GM21737 (cell line): Measurements from ENCODE around the gene HOXA3.
A peak's percentile ranks its signal among the peaks of the same experiment; 100 is the strongest.

Source experiments
- ATAC-seq: cut with Tn5 transposase; IDR thresholded peaks from one replicate; pipeline ENCODE4 v1.9.1; 2021; ENCODE audit warnings: mild to moderate bottlenecking, moderate library complexity; ENCODE audit not compliant: unreplicated experiment

Gene HOXA3

DNA sequence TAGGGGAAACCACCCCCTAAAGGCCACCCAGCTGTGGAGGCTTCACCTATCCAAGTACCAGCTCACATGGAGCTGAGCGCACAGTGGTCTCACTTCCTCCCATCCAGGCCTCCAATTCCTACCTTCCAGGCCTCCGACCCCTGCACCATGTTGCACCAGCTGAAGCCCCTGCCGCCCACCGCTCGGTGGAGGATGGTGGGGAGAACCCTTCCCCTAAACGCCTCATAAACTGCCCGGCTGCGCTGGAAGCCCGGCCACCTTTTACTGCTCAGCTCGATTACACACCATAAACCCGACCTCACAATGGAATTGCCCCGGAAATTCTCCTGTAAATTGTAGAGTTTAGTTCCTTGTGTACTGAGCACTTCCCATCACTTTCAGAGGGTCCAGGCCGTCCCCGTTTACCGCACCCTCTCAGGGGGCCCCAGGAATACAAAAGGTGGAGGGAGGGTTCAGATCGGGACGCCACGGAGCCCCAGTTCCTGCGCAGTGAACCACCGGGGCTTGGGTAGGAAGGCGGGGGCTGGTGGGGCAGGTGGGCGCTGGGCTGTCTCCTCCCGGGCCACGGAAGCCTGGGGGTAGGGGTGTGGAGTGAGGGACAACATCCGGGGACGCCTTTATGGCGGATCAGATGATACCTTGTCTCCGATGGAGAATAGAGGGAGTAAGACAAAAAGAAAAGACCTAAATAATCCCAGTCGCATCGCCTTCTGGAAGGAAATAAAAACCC lies 5.5 kb upstream of the HOXA3 start:
- no peak for ATAC-seq

GRCh38 chr7:27156916-27157701 lies 4.7 kb upstream of the HOXA3 start:
- no peak for ATAC-seq

GRCh38 chr7:27156508-27156898 lies 4.1 kb upstream of the HOXA3 start, which contains the start of gene HOXA7:
Gene HOXA7, minus strand, starts transcription at chr7:27156675. Its CDS starts 130 bp downstream, at chr7:27156545.
- ATAC-seq = no peak

DNA sequence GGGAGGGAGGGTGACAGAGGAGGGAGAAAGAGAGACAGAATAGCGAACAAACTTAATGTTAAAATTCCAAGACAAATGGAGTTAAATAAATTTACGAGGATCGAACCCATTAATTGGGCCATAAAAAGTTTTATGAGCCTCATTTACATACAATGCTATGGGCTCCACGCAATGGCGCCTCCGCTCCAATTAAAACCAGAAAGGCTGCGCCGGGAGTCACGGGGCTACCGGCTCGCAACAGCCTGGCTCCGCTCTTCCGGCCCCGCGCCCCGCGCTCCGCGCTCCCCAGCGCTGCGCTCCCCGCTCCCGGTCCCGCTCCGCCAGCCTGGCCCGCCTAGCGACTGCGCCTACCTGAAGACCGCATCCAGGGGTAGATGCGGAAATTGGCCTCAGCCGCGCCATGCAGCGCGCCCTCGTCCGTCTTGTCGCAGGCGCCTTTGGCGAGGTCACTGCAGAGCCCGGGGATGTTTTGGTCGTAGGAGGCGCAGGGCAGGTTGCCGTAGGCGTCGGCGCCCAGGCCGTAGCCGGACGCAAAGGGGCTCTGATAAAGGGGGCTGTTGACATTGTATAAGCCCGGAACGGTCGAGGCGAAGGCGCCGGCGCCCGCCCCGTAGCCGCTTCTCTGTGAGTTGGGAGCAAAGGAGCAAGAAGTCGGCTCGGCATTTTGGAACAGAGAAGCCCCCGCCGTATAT lies 3.6 kb upstream of the HOXA3 start:
- no peak for ATAC-seq

DNA sequence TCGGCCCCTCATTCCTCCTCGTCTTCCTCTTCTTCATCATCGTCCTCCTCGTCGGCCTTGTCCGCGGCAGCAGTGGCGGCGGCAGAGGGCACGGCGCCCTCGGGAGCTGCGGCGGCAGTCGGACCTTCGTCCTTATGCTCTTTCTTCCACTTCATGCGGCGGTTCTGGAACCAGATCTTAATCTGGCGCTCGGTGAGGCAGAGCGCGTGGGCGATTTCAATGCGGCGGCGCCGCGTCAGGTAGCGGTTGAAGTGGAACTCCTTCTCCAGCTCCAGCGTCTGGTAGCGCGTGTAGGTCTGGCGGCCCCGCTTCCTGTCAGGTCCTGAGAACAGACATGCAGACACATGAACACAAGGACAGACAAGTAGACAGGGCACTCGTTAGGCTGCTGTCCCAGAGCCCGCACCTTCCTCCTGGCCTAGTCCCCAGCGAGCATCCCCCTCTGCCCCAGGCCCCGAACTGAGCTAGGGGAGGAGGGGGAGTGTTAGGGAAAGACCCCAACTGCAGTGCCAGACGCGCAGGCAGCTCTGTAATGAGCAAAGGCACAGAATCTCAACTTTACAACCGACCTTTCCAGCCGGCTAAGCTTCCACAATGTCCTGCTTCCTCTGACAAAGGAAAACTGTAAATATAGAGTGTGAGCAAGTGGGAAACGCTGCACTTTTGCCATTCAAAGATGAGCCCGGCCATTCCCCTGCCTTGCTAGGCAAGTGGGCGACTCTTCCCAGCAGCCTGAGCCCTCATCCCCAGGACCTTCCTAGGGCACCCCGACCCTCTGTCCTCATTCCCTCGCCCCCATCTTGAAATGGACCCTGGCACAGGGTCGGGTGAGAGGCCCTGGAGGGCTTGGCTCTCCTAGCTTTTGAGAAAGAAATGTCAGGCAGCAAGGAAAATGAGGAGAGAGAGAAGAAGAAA lies 2.8 kb upstream of the HOXA3 start:
- no peak for ATAC-seq

GRCh38 chr7:27154369-27154768 lies 2.0 kb upstream of the HOXA3 start:
- ATAC-seq = no peak

DNA sequence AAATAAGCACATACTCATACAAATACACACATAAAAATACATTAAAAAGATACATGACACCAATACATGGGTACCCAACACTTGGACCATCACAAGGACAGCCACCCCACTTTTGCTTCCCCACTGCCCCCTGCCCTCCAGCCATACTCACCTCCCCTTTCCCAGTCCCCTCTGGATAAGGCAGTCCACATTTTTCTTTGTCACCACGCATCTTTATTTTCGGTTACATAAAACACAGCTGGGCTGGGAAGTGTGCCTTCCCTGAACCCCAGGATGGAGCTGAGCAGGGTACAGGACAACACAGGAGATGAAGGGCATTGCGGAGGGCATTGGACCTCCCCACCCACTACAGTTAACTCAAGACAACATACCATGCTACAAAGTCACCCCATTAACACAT lies 1.1 kb upstream of the HOXA3 start:
- ATAC-seq = no peak

DNA sequence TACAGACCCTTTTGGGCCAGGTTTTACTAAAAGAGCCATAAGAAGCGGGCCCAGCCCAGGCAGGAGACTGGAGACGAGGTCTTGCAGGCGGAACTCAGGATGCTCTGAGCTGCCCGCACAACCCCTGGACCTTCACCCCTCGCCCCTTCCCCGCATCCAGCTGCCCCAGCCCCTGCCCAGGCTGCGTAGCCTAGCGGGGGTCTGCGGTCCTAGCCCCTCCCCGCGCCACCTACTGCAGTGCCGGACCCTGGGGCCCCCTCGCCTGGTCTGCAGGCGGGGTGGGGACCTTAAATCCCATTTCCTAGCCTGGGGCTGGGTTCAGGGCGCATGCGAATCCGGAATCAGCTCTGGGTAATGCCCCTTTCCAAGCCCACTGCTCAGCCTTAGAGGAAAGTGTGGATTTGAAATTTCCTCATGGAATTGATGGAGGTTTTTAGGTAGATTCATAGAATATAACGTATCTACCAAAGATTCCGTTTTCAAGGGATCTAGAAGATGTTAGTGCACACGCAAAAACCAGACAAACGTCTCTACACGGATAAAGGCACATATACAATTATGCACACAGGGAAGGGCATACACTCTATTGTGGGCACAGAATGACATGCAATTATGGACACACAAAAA lies 546 bp upstream of the HOXA3 start:
- ATAC-seq = no peak

GRCh38 chr7:27151341-27151930 lies 947 bp downstream of the HOXA3 start:
- no peak for ATAC-seq

- peak; percentile 61 for ATAC-seq
Measured at GRCh38 chr7:27150568-27151340, 1.6 kb downstream of the HOXA3 start.

DNA sequence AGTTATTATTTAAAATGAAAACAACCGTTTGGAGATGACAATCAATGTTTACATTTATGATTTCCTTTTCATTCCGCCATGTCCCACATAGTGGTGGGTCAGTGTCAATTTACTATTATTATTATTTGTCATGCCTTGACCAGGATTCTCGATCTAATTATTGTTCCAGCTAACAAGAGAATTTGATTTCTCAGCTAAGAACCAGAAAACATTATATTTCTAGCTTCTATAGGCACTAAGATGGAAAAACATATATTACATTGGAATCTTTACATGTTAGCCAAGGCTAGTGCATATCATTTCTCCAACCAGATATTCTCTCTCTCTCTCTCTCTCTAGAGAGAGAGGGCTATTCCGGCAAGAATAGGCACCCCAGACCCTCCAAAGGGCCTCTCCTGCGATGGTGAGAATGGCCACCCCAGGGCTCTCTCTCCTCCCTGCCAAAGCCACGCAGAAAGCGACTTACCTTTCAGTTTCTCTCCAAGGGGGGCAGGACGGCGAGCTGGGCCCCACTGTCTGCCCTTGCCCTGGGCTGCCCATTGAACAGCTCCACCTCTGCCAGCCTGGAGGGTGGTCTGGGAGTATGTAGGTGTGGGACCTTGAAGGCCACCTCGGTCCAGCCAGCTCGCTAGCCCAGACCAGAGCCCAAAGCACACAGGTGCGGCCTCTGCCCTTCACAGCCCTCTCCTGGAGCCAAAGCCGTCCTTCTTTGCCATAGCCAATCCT lies 2.4 kb downstream of the HOXA3 start:
- no peak for ATAC-seq

GRCh38 chr7:27148756-27149641 lies 3.4 kb downstream of the HOXA3 start:
- no peak for ATAC-seq

GRCh38 chr7:27148031-27148755 lies 4.2 kb downstream of the HOXA3 start:
- no peak for ATAC-seq

- no peak for ATAC-seq
Measured at GRCh38 chr7:27147199-27148030, 5.0 kb downstream of the HOXA3 start, which contains the start of gene HOXA6. Gene HOXA6, minus strand, starts transcription at chr7:27147774. Its CDS starts 25 bp downstream, at chr7:27147749.

- ATAC-seq = no peak
Measured at GRCh38 chr7:27146491-27147198, 5.7 kb downstream of the HOXA3 start.
